ENCODE data around the gene EXD3.
"Not testable (repeated sequence)": the region's sequence is repeated elsewhere in the genome, so short reads cannot be mapped to it uniquely, and the experiment has no call there.

The EXD3 gene

DNA sequence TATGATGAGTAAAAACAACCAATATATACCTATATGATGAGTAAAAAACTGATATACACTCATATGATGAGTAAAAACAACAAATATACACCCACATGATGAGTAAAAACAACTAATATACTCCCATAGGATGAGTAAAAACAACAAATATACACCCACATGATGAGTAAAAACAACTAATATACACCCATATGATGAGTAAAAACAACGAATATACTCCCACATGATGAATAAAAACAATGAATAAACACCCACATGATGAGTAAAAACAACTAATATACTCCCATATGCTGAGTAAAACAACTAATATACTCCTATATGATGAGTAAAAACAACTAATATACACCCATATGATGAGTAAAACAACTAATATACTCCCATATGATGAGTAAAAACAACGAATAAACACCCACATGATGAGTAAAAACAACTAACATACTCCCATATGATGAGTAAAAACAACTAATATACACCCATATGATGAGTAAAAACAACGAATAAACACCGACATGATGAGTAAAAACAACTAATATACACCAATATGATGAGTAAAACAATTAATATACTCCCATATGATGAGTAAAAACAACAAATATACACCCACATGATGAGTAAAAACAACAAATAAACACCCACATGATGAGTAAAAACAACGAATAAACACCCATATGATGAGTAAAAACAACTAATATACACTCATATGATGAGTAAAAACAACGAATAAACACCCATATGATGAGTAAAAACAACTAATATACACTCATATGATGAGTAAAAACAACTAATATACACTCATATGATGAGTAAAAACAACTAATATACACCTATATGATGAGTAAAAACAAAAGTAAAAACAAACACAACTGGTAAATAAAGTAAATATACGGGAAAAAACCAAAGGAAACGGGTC is 95.1 kb downstream of the EXD3 start:
- DNase-seq = not testable (repeated sequence)

GRCh38 chr9:137326445-137327065 is 96.4 kb downstream of the EXD3 start:
- DNase-seq = no peak

DNA sequence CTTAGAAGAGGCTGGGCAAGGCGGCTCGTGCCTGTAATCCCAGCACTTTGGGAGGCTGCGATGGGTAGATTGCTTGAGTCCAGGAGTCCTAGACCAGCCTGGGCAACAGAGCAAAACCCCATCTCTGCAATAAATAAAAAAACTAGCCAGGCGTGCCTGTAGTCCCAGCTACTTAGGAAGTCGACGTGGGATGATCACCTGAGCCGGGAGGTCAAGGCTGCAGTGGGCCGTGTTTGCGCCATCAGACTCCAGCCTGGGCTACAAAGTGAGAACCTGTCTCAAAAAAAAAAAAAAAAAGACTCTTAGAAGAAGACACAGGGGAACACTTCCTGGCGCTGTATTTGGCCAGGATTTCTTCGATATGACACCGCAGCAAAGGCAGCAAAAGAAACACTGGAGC is 97.2 kb downstream of the EXD3 start:
- DNase-seq = no peak

DNA sequence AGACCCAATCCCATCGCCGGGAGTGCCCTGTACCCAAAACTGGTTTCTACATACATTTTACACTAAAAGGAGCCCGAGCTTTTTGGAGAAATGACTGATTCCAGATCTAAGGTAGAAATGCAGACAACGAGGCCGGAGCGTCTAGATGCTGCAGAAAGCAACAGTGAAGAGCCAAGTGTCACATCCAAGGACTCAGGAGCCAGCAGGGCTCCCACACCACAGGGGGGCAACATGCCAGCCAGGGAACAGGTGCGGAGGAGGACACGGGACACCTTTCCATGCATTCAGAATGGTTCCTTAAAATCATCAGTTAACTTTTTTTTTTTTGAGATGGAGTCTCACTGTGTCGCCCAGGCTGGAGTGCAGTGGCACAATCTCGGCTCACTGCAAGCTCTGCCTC is 97.8 kb downstream of the EXD3 start:
- no peak for DNase-seq

DNA sequence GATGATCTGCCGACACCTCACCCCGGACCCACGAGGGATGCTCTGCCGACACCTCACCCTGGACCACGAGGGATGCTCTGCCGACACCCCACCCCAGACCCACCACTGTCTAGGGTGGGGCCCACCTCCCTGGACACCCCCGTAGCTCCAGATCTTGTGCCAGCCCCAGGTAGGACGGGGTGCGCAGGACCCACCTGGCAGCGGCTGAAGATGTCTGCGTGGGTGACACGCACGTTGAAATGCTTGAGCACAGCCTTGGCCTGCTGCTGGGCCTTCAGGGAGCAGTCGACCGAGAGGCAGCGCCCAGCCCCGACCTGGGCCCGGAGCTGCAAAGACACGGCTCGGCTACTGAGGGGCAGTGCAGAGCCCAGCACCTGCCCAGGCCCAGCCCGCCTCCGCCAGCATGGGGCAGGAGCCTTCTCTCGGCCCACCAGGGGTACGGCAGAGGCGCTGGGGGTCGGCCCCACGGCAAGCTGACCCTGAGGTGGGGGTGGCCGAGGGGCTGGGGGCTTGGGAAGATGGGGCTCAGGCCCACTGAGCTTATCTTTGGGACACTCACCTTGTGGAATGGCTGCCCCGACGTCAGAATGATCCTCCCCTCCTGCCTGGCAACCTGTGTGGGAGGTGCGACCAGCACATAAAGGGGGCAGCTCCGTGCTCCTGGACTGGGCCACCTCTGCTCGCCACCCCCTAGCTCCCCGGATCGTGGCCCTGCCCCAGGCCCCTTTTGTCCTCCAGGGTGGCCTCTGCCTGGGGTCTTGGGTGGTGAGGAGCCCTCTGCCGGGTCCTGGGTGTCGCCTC is 99.2 kb downstream of the EXD3 start:
- no peak for DNase-seq

DNA sequence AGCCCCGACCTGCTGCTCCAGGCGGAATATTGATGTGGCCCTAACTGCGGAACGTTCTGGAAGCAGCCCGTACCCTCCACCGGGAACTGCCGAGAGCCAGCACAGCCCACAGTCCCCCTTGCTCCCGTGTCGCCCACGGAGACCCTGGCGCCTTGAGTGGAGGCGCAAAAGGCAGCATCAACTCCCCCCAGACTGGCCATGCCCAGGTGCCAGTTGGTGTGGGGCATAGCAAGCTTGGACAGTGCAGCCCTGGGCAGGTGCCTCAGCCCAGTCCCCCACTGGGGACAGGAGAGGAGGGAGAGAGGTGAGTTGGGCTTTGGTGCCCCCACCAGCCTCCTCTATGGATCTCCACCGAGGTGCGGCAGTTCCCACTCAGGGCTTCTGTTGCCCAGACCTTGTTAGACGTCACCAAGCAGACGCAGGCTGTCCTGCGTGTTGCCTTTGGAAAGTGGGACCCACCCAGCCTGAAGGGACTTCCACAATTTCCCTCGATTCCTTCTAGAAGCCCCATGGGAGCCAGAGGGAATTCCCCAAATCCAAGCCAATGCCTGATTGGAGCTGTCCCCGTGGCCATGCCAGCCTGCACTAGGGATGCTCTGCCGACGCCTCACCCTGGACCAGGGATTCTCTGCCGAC is 101.1 kb downstream of the EXD3 start:
- no peak for DNase-seq

DNA sequence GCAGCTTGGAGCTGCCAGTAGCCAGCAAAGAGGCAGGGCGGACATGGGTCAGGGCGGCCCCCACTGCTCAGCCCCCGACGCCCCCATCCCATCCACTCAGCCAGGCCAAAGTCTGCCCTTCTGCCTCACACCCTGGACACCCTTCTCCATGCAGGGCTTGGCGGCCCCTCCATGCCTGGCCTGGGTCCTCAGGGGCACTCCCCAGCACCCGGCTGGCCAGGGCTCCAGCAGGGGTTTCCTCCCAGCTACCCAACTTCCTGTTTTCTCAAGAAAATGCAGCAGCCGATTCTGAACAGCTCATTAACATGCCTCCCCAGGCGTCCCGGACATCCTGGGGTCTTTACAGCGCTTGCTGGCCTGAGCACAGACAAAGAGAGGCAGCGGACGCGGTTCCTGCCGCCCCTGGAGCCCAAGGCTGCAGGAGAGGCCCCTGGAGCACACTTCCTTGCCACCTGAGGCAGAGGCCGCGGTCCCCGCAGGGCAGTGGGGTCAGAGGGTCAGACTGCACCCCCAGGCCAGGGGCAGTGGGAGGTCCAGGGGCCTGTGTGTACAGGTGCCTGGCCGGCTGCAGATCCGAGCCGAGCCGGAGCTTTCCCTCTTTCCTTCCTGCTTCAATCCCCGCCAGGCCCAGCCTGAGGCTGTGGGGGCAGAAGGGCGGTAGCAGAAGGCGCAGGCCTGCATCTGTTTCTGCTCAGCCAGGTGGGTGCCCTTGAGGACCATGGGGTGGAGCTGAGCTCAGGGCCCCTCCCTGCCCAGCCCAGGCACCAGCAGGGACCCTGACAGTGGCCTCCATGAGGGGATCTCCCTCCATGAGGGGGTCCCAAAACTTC is 102.2 kb downstream of the EXD3 start:
- DNase-seq = no peak

GRCh38 chr9:137319739-137320551 is 103.0 kb downstream of the EXD3 start:
- no peak for DNase-seq

GRCh38 chr9:137319011-137319738 is 103.8 kb downstream of the EXD3 start:
- no peak for DNase-seq

GRCh38 chr9:137318602-137319001 is 104.4 kb downstream of the EXD3 start:
- no peak for DNase-seq

- DNase-seq = no peak
Measured at GRCh38 chr9:137317718-137318511, 105.0 kb downstream of the EXD3 start.

GRCh38 chr9:137317021-137317717 is 105.8 kb downstream of the EXD3 start:
- DNase-seq = no peak

DNA sequence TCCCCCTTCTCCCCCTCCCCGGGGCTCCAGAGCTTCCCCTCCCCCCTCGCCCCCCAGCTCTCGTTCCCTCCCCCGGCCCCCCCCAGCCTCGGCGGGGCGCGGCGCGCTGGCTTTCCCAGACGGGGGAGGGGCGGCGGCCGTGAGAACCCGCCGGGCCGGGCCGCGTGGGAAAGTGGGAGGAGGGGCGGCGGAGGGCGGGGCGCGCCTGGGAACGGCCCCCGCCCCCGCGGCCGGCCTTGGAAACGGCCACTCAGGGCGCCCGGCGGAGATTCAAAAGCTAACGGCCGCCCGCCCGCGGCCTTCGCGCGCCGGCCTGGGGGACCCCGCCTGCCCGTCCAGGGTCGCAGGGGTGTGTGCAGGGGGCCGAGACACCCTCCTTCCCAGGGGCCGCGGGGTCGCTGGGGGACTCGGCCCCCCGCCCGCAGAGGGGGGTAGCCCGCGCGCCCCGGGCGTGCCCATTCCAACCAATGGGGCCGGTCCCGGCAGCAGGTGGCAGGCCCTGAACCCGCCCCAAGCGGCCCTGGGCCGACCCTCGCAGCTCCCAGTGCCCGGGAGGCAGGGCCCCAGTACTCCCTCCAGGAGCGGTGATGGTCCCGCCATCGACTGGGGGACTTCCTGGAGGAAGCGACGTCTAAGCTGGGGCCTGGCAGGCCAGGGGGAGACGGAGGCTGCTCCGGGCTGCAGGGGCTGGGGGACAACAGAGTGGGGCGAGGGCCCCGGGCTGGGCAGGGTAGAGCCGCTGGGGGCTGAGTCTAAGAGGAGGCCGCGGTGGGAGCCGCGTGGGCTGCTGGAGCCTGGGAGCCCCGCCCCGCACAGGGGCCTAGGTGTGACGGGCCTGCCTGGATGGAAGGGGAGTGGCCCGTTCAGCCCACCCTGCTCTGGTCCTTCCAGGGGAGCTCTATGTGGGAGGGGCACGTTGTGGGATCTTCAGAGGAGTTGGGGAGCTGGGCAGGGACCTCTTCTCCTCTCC is 106.7 kb downstream of the EXD3 start:
- DNase-seq = no peak

DNA sequence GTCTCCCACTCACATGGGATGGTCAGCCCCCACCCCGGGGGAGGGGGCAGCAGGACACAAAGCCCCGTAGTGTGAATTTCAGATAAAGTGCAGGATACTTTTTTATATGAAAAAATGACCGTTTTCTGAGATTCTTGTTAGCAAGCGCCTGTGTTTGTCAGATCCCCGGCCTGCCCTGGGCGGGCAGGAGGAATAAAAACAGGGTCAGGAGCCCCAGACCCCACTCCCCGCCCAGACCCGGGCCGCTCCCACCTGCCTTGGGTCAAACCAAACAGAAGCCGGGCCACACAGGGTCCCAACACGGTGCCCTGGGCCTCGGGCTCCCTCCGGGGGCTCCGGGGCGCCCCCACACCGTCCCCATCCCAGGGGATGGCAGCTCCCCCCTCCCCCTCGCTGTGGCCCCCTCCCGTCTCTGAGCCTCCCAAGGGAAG is 107.4 kb downstream of the EXD3 start:
- no peak for DNase-seq

DNA sequence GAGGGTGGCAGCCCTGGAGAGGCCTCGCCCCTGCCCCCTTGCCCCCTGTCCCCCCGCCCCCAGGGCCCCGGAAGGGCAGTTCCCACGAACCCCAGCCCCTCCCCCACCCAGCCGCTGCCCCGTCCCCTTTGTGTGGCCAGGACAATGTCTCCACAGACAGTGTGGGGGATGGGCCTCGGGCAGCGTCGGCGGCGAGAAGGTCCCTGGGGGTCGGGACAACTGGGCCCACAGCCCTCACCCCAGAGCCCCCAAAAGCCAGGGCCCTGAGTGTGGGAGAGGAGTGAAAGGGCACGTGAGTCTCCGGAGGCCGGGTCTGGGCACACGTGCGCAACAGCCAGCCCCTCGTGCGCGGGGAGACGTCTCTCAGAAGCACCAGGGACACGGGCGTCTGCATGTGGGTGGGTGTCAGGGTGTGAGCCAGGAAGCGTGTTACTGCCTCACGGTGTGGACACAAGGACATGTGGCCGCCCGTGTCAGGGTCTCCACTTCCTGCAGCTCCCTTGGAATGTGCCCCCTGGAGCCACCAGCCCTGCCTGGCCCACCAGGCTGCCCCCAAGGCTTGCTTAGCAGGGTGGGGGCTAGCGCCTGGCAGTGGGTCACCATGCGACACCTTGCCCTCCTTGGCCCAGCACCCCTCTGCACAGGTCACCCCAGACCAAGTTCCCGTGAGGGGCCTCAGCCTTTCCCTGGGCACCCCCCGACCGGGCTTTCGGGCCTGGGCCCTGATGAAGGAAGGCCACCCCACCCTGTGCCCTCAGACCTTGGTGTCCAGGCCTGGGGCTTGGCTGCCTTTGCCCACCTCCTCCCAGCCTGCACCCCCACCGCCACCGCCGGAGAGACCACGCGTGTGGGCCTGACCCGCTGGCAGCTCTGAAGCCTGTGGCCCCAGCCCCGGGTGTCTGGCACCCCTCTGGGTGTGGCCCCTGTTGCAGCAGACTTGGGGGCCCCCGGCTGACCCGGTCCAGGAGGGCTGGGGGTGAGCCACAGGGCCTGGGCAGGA is 108.1 kb downstream of the EXD3 start:
- no peak for DNase-seq

GRCh38 chr9:137313956-137314560 is 108.9 kb downstream of the EXD3 start:
- no peak for DNase-seq

Data from DMS79 treated with DMSO at 0.1 percent for 48 hours (cell line).